ENCODE results near the gene PLA2G4F. TPM values are rescaled to one million over a fixed set of nuclear protein-coding genes. Genes with fewer than 3 reads are reported as not detected.

The PLA2G4F gene
- total RNA-seq, 4 donors from 2014 or later: 3.9 to 24.8 (median 14.1) TPM

- 61 to 65% methylated on average over 5 of the region's 5 CpGs for WGBS, 2 donors
- no peaks in the 10 kb centered on the region for H3K36me3 ChIP-seq
These were observed 37.0 kb downstream of the PLA2G4F start for GRCh38 chr15:42119446-42119760.

GRCh38 chr15:42118650-42119445 lies 37.6 kb downstream of the PLA2G4F start:
- Histone ChIP-seq H3K27ac (no peak overlapping the region), H3K36me3 (no peaks in the 10 kb centered on the region), H3K27me3 (no peaks in the 10 kb centered on the region), H3K9me3 (no peaks in the 10 kb centered on the region), H3K4me1 (no peaks in the 10 kb centered on the region), H3K4me3 (replicated peaks in 1 of 3) (no peak overlapping the region)
- intact Hi-C loops (cut with DNase I): no loop called here
- DNase-seq: no peak
- 56 to 67% methylated on average over 10 of the region's 10 CpGs for WGBS, 2 donors
- TF ChIP-seq CTCF (IDR thresholded peaks at IDR 0.05): no peak
- TF ChIP-seq POLR2A (IDR thresholded peaks at IDR 0.05): no peak

More at GRCh38 chr15:42119446-42119760, 37.0 kb downstream of the PLA2G4F start:
- Histone ChIP-seq H3K4me1 (no peaks in the 10 kb centered on the region), H3K4me3 (replicated peaks in 1 of 3) (no peak overlapping the region), H3K27me3 (no peaks in the 10 kb centered on the region), H3K9me3 (no peaks in the 10 kb centered on the region), H3K27ac (no peak overlapping the region)
- DNase-seq: no peak
- intact Hi-C loops (cut with DNase I): no loop called here
- TF ChIP-seq CTCF (IDR thresholded peaks at IDR 0.05): no peak
- no peak for TF ChIP-seq POLR2A (IDR thresholded peaks at IDR 0.05)

GRCh38 chr15:42111924-42112323 lies 44.5 kb downstream of the PLA2G4F start:
- H3K36me3 ChIP-seq: no peaks in the 10 kb centered on the region
- DNase-seq: no peak
- H3K4me1 ChIP-seq: peaks cover 0 to under 1% of the 10 kb centered on the region in 2 donors
- H3K4me3 ChIP-seq (replicated peaks in 1 of 3): no peak overlapping the region
- H3K27me3 ChIP-seq: no peaks in the 10 kb centered on the region
- TF ChIP-seq CTCF (IDR thresholded peaks at IDR 0.05) (no peak), POLR2A (IDR thresholded peaks at IDR 0.05) (no peak)
- intact Hi-C loops (cut with DNase I): no loop called here
- H3K9me3 ChIP-seq: no peaks in the 10 kb centered on the region
- whole genome bisulfite sequencing, 2 donors: 78% methylated on average over 4 of the region's 4 CpGs
- H3K27ac ChIP-seq: no peak overlapping the region

GRCh38 chr15:42110367-42110766 lies 46.1 kb downstream of the PLA2G4F start:
- DNase-seq: peak; percentile 37 to 55
- H3K27me3 ChIP-seq: no peaks in the 10 kb centered on the region
- no peaks in the 10 kb centered on the region for H3K36me3 ChIP-seq
- no peak overlapping the region for H3K27ac ChIP-seq
- TF ChIP-seq CTCF (IDR thresholded peaks at IDR 0.05): no peak
- TF ChIP-seq POLR2A (IDR thresholded peaks at IDR 0.05): no peak
- no peak overlapping the region for H3K4me3 ChIP-seq (replicated peaks in 1 of 3)
- intact Hi-C loops (cut with DNase I): no loop called here
- peaks cover 4 to 16% of the 10 kb centered on the region in 2 donors for H3K4me1 ChIP-seq
- H3K9me3 ChIP-seq: no peaks in the 10 kb centered on the region
- 43 to 53% methylated on average over 3 of the region's 3 CpGs for WGBS, 2 donors

GRCh38 chr15:42108806-42109205 lies 47.6 kb downstream of the PLA2G4F start:
- Histone ChIP-seq H3K27ac (no peak overlapping the region), H3K27me3 (no peaks in the 10 kb centered on the region), H3K4me3 (replicated peaks in 1 of 3) (no peak overlapping the region), H3K4me1 (peaks cover 4 to 19% of the 10 kb centered on the region in 2 donors), H3K36me3 (no peaks in the 10 kb centered on the region), H3K9me3 (no peaks in the 10 kb centered on the region)
- TF ChIP-seq CTCF (IDR thresholded peaks at IDR 0.05): no peak
- TF ChIP-seq POLR2A (IDR thresholded peaks at IDR 0.05): no peak
- intact Hi-C loops (cut with DNase I): no loop called here
- DNase-seq: no peak
- 84 to 92% methylated on average over 3 of the region's 3 CpGs for WGBS, 2 donors
